NCI-H82 (cell line): ENCODE results near the gene BSND.

Source experiments
- DNase-seq: peaks from one replicate; lab custom pipeline; 2025; lab: John Stamatoyannopoulos, UW

Gene BSND

DNA sequence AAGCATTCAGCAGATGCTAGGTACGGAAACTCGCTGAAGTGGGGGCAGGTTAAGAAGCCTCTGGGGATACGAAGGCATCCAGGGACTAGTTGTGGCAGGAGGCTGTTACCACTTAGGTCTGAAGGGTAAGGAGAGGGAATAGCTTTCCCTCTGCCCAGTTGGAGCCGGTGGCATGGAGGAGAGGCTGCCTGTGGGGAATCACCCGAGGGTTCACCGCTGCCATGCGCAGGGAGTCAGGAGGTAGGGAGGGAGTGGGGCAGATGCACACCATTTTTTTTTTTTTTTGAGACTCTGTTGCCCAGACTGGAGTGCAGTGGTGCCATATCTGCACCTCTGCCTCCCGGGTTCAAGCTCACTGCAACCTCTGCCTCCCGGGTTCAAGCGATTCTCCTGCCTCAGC, 46.7 kb downstream of the BSND start:
- peak; percentile 22 for DNase-seq

DNA sequence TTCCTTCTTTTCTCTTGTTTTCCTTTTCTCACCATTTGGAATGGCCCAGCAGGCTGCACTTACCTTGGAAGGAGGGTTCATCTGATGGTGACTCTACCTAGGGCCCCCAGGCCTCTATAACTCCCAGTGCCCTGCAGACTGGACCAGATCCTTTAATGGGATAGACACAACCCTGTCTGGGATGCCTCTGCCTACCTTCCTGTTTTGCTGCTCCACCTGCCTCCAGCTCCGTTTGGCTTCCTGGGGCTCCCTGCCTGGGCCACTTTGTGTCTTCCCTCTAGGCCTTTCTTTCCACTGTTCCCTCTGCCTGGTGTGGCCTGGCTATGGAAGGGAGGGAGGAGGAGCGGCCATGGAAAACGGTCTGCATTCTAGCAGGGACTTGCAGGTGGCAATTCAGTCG, 48.1 kb downstream of the BSND start:
- no peak for DNase-seq

DNA sequence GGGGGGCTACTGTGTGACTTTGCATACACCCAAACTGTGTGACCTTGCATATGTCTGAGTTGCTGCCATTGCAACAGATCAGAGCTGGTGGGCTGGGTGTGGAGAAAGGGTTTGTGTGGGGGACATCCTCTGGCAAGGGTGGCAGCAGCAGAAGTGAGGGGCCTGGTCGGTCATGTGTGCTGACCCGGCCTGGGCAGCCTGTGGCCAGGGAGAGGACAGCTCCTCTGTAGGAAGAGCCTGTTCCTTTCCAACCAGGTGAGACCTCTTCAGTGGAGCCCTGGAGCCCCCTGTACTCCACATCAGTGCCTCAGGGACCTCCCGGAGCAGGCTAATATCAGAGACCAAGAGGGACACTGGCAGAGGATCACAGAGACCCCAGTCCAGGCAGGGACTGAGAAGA, 48.9 kb downstream of the BSND start:
- no peak for DNase-seq

DNA sequence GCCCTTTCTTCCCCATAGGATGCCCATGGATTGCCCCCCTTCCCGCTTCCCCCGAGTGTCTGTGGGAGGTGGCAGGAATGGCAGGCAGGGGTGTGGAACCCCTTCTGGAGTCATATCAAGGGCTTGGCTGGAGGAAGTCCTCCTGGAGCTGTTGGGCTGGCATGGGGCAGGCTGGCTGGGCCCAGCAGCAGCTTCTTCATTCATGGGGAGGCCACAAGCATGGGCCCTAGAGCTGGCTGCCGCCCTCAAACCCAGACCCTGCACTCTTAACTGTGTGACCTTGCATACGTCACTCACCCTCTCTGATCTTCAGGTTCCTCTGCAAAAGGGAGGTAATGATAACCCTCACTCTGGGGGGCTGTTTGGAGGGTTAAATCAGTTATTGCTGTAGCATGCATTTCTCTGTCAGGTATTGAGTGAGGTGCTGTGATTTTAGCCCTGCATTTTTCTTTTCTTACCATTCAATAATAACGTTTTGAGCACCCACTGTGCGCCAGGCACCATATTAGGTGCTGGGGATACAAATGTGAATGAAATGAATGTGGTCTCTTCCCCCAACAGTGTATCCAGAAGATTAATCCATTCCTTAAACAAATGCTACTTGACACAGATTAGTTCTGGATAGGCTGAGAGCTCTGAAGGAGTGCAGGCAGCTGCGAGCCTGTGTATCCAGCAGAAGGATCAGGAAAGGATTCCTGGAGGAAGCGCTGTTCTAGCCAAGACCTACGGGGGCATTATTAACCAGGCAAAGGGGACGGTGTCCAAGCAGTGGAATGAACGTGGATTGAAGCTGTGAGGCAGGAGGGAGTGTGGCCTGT, 49.9 kb downstream of the BSND start:
- peak; percentile 85 for DNase-seq

DNA sequence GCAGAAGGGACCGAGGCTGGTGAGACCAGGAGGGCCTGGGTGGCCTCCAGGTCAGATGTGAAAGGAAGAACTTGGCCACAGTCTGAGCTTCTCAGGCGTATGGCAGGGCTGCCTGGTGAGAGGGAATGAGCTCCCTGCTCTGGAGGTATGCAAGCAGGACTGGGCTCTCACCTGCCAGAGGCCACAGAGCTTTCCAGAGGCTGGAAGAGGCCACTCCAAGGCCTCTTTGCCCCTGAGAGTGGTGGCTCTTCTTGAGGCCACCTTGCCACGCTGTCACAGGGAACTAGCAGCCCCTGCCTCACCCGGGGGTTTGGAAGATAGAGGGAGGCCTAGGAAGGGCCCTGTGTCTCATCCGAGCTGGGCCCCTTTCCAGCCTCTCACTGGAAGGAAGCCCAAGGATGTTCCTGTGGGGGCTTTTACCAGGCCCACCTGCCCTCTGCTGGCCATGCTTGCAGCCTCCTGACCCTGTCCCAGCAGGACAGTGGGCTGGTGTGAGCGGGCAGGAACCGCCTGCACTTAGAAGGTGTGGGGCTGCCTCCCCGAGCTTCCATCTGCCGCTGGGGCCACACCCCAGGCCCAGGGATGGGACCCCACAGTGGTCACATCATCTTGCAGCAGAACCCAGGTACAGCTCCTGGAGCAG, 50.7 kb downstream of the BSND start:
- DNase-seq = no peak

DNA sequence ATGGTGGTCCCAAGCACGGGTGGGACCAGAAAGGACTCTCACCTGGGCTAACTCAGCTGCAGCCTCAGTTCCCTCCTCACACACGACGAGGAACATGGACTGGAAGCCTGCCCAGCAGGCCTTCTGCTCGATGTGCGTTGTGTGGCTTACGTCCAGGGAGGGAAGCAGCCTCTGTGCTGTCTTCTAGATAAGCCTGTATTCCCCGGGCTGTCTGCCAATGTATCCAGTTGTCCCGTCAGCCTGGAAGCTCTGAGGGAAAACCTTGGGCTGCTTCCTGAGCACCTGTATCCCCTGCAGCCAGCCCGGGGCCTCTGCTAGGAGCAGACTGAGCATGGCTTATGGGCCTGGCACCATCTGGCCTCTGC, 51.2 kb downstream of the BSND start:
- peak; percentile 17 for DNase-seq

DNA sequence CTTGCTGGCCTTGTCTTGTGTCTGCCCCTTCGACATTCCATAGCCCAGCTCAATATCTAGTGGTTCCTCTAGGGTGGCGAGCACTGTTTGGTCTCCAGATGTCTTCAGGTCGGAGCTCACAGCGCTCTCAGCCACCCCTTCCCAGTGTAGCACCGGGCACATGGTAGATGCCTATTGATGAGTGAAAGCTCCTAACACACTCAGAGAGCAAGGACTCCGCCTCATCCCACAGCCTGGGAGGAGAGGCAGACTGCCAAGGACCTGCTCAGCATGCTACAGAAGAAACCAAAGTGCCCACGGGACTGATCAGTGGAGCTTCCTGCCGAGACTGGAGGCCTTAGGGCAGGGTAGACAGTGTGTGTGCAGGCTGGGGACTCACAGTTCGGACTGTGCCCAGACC, 51.5 kb downstream of the BSND start:
- no peak for DNase-seq

DNA sequence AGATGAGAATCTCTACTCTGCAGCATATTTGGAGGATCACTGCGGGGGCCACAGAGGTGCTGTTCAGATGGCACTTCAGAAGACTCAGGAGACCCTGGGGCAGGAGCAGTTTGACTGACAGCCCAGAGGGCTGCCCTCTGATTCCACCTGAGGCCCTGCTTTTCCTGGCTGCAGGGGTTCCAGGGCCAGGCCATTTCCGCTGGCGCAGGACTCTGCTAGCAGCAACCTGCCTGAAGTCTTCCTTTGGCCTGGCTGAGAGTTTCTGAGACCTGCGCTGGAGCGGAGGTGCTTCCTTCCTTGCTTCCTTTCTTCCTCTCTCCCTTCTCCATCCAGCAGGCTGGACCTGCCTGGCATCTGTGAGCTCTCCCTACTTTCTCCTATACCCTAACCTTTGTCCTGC, 52.4 kb downstream of the BSND start:
- DNase-seq = no peak

DNA sequence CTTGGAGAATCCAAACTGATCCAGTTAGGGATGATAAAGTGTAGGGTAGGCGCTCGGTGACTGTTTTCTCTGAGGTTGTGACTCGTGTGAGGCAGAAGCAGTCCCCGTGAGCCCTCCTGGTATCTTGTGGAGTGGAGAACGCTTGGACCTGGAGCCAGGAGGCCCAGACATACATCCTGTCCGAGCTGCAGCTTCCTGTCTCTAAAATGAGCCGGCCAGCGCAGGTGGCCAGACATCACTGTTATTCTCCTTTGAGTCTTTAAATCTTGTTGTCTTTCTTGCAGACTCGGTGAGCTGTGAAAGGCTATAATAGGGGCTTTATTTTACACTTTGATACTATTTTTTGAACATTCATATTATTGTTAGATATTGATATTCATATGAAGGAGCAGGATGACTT, 52.9 kb downstream of the BSND start:
- DNase-seq = no peak

DNA sequence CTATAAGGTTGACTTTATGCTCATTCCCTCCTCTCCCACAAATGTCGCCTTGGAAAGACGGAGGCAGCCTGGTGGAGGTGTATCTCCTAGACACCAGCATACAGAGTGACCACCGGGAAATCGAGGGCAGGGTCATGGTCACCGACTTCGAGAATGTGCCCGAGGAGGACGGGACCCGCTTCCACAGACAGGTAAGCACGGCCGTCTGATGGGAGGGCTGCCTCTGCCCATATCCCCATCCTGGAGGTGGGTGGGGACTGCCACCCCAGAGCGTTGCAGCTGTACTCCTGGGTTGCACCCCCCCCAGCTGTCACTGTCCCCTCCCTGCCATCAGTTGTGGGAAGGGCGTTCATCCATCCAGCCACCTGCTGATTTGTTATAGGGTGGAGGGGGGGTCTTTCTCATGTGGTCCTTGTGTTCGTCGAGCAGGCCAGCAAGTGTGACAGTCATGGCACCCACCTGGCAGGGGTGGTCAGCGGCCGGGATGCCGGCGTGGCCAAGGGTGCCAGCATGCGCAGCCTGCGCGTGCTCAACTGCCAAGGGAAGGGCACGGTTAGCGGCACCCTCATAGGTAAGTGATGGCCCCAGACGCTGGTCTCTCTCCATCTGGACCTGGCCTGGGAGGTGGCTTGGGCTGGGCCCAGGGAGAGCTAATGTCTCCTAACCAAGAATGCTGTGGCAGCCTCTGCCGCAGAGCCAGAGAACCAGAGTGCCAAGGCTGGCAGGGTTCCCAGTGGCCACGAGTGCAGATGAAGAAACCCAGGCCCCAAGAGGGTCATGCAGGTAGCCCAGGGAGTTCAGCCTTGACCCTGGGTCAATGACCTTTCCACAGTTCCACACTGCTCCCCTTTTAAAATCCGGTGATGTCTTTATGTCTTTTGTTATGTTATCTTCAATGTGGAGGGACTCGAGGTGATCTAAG, 53.7 kb downstream of the BSND start:
- DNase-seq = no peak

DNA sequence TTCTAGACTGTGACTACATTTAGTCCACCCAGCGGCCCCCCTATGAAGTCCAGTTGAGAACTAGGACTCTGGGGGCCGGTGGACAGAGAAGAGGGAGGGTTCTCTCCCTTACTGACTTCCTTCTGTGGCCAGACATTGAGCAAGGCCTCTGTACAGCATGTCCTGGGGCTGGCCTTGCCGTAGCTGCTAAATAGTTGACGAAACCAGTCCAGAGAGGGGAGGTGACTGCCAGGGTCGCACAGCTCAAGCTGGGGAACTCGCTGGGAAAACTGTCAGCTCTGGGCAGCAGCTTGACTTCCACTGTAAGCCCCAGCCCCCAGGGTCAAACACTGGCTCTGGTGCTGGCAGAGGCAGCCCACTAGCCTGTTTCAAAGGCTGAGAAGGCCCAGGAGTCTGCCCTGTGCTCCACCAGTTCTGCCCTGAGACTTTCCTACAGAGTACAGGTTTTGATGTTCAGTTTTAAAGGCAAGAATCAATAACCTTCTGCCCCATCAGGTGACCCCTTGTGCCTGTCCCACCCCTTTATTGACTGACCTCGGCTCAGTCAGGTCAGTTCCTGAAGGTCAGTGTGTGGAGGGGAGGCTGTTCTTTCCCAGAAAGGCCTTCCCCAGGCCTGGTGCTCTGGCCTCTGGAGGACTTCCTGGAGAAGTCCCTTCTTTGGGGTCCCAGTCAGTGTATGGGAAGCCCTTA, 54.7 kb downstream of the BSND start:
- DNase-seq = no peak

DNA sequence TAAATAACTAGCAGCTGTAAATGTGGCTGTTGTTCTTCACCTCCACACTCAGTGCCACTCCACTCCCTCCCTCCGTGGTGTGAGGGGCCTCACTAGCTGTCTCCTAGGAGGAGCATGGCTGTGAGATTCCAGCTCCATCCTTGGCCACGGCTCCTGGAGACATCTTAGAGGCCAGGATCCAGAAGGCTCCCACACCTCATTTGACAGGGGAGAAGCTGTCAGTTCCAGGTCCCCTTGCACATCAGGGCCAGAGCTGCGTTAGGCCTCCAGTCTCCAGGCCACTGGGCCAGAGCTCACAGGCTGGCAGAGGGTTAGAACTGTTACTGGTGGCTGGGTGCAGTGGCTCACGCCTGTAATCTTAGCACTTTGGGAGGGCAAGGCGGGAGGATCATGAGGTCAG, 55.7 kb downstream of the BSND start:
- no peak for DNase-seq

DNA sequence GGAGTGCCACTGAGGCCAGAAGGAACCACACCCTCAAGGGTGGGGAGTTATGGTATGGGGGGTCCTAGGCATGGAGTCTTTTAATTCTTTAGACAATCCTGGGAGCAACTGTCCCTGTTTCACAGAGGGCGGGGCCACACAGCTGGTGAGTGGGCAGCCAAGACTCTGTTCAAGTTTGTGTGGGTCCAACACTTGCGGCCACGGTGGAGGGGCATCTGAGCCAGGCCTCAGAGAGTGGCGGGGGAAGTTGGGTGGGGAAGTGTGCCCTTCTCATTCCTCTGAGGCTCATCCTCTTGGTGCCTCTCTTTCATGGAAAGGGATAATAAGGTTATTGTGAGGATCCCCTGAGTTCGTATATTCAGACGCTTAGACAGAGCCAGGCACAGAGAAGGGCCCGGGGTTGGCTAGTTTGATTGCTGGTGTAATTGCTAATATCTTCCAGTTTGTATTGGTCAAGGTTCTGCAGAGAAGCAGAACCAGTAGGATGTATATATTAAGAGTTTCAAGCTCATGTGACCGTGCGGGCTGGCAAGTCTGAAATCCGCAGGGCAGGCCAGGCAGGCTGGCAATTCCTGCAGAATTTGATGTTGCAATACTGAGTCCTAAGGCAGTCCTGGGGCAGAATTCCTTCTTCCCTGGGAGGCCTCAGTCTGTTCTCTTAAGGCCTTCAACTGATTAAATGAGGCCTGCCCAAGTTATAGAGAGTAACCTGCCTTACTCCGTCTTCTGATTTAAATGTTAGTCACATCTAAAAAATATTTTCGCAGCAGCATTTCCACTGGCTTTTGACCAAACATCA, 56.5 kb downstream of the BSND start:
- no peak for DNase-seq

DNA sequence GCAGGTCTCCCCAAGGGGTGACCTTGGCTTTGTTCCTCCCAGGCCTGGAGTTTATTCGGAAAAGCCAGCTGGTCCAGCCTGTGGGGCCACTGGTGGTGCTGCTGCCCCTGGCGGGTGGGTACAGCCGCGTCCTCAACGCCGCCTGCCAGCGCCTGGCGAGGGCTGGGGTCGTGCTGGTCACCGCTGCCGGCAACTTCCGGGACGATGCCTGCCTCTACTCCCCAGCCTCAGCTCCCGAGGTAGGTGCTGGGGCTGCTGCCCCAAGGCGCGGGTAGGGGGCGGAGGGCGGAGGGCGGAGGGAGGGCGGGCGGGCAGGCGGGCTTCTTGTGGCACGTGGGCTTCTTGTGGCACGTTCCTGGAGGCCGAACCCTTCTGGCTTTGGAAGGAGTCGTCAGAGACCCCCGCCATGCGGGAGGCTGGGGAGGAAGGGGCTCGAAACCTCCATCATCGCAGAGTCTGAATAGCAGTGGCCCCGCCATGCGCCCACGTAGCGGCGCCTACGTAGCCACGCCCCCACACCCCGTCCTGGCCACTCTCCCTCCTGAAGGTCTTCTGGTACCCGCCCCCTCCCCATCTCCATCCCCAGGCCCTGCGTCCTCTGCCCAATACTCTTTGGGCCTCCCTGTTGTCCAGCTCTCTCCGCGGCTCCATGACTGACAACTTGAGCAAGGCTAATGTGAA, 57.4 kb downstream of the BSND start:
- DNase-seq = no peak

DNA sequence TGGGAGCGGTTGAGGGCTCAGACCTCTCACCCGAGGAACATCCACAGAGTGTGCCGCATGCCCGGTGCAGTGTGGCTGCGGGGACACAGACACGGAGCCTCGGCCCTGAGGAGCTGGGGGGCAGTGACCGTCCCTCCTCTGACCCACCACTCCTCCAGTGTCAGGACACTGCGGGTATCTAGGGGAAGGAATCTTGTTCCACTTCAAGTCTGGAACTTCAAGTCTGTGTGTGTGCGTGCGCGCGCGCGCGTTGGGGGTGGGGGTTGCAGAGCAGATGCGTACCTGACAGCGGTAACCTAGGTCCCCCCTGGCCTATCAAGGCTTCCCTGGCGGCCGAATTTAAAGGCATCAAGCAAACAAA, 57.9 kb downstream of the BSND start:
- DNase-seq = no peak

DNA sequence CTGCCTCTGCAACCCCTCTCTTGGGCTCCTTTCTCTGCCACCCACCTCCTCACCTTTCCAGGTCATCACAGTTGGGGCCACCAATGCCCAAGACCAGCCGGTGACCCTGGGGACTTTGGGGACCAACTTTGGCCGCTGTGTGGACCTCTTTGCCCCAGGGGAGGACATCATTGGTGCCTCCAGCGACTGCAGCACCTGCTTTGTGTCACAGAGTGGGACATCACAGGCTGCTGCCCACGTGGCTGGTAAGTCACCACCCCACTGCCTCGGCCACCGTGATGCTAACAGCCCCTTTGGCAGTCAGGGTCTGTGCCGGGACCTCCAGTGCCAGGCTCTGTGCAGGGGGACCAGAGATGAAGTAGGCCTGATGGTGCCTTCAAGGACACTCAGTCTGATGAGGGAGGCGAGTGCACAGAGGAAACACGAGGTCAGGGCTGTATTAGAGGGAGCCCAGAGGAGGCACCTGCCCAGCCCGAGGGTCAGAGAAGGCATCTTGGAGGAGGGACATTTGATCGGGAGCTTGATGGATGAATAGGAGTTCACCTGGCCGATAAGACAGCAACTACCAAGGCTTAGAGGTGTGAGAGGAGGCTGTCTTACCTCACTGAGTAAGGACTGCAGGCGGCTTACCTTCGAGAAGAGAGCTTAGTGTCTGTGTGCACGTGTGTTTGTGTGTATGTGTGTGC, 58.7 kb downstream of the BSND start:
- DNase-seq = no peak

DNA sequence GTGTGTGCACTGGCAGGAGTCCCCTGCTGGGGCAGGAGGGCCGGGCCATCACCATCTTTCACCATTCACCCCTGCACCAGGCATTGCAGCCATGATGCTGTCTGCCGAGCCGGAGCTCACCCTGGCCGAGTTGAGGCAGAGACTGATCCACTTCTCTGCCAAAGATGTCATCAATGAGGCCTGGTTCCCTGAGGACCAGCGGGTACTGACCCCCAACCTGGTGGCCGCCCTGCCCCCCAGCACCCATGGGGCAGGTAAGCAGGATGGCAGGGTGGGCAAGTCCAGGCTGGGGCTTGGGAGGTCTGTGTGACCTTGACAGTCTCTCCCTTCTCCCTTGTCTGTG, 59.2 kb downstream of the BSND start:
- DNase-seq = peak; percentile 23

DNA sequence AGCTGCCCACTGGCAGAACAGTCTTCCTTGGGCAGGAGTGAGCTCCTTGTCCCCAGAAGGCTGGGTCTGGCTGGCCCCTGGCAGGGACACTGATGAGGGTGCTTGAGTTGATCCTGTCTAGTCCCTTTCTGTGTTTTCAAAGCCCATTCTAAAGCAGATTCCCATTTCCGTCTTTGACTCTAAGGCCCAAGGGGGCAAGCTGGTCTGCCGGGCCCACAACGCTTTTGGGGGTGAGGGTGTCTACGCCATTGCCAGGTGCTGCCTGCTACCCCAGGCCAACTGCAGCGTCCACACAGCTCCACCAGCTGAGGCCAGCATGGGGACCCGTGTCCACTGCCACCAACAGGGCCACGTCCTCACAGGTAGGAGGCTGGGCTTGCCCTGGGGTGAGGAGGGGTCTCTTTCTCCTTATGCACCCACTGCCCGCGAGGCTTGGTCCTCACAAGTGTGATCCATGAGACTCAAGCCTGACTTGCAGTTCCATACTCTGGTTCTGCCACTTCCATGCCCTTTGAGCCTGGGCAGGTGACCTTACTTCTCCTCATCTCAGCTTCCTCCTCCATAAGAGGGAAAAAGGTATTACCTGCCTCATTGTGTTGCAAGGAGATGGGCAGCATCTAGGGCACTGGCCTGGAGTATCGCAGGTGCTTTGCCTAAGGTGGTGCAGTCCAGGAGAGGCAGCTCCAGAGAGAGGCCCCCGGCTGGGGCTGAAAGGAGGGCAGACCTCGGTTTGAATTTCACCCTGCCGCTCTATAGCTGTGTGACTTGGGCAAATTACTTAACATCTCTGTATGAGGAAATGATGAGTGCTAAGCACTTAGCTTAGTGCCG, 60.8 kb downstream of the BSND start:
- DNase-seq = no peak
